Measurements from ENCODE around the gene PIP5K1B. TPM values are rescaled to one million over a fixed set of nuclear protein-coding genes. Genes with fewer than 3 reads are reported as not detected.

PIP5K1B gene
- total and polyA plus RNA-seq, 2 of the 13 experiments (the other 11 are each of a cell fraction or from before 2014, with no cell fraction given), result 15.8 to 17.5 TPM

- TF ChIP-seq ARID4A (CRISPR knock-in tag; IDR thresholded peaks at IDR 0.05; ENCODE audit: borderline replicate concordance), result peak; percentile 60; the same call in 1 of the 2 replicates
- TF ChIP-seq DDIT3 (CRISPR knock-in tag; IDR thresholded peaks at IDR 0.05), result no peak
- peak; percentile 73 for TF ChIP-seq ZFY (CRISPR knock-in tag; IDR thresholded peaks at IDR 0.05)
- TF ChIP-seq YEATS2 (CRISPR knock-in tag; IDR thresholded peaks at IDR 0.05; ENCODE audit: borderline replicate concordance), result no peak
- TF ChIP-seq ZEB1 (IDR thresholded peaks at IDR 0.05; ENCODE audit: insufficient replicate concordance, low read depth), result peak; percentile 32
- TF ChIP-seq ZNF552 (CRISPR knock-in tag; IDR thresholded peaks at IDR 0.05; ENCODE audit: borderline replicate concordance), result 0 out of 2 replicates have a peak, but pooled peaks have one; percentile 10
- no peak for TF ChIP-seq SRF (IDR thresholded peaks at IDR 0.05; ENCODE audit: low read depth, low read length)
- no peak for TF ChIP-seq SRSF1 (optimal IDR thresholded peaks at IDR 0.05; ENCODE audit: low read depth, low read length)
- TF ChIP-seq PRDM10 (CRISPR knock-in tag; IDR thresholded peaks at IDR 0.05; ENCODE audit: low read depth), result 0 out of 2 replicates have a peak, but pooled peaks have one; percentile 34
- peak; percentile 49; the same call in 1 of the 2 replicates for TF ChIP-seq ZNF121 (CRISPR knock-in tag; IDR thresholded peaks at IDR 0.05)
- TF ChIP-seq KAT8 (CRISPR knock-in tag; IDR thresholded peaks at IDR 0.05), result peak; percentile 20
- TF ChIP-seq ZNF17 (CRISPR knock-in tag; IDR thresholded peaks at IDR 0.05), result no peak
- no peak for TF ChIP-seq ZNF572 (CRISPR knock-in tag; IDR thresholded peaks at IDR 0.05)
- no peak for TF ChIP-seq ZNF549 (CRISPR knock-in tag; IDR thresholded peaks at IDR 0.05)
- peak; percentile 58; the same call in 1 of the 2 replicates for TF ChIP-seq NRL (CRISPR knock-in tag; IDR thresholded peaks at IDR 0.05; ENCODE audit: borderline replicate concordance)
- TF ChIP-seq SNAI1 (CRISPR knock-in tag; IDR thresholded peaks at IDR 0.05; ENCODE audit: borderline replicate concordance), result peak; percentile 88; the same call in 1 of the 2 replicates
- TF ChIP-seq ZNF3 (CRISPR knock-in tag; IDR thresholded peaks at IDR 0.05), result no peak
- no peak for TF ChIP-seq ZNF513 (CRISPR knock-in tag; conservative IDR thresholded peaks at IDR 0.05)
- TF ChIP-seq E2F5 (CRISPR knock-in tag; conservative IDR thresholded peaks at IDR 0.05), result no peak
These were observed at the start of gene PIP5K1B (continued) for GRCh38 chr9:68704814-68705530.
